HepG2 (cell line): Measurements from ENCODE around the gene MMRN2. TPM values are rescaled to one million over a fixed set of nuclear protein-coding genes. Genes with fewer than 3 reads are reported as not detected.
"Not testable (repeated sequence)": the region's sequence is repeated elsewhere in the genome, so short reads cannot be mapped to it uniquely, and the experiment has no call there.

ENCODE experiments used
- ATAC-seq: fragments of 200-7000 bp; cut with Tn5 transposase; 3 replicates; pipeline ENCODE4 v1.9.1; 2020; ENCODE audit warnings: mild to moderate bottlenecking, moderate library complexity
- BruUV-seq: library from RNA; stranded (reverse); fragments of 400-500 nt; replicated peaks from 2 replicates; lab custom pipeline; 2021; lab: Mats Ljungman, UMichigan
- CTCF ChIA-PET: fragments of 300-600 bp; formaldehyde crosslinking; extraction: SDS; loops from one replicate; lab custom pipeline; 2021; ENCODE audit warnings: low total read pairs, inconsistent platforms, low intra/inter-chr PET ratio; lab: Yijun Ruan, JAX
- POLR2A ChIA-PET: fragments of 350-600 bp; sonication (Branson Sonifier 250); formaldehyde crosslinking; loops from one replicate; lab custom pipeline; 2020; ENCODE audit warnings: antibody characterized with exemption, inconsistent platforms; lab: Yijun Ruan, JAX
- DNase-seq: peaks from one replicate; pipeline ENCODE4 v3.0.0-alpha.2; 2015; ENCODE audit warnings: low spot score
- FAIRE-seq: peaks from 3 replicates; lab custom pipeline; 2011; peaks lifted over from hg19 to GRCh38; lab: Jason Lieb, UNC
- H2AFZ ChIP-seq: one replicate; pipeline ENCODE4 v1.6.1; 2011; ENCODE audit warnings: low read length, inconsistent platforms
- H3K27ac ChIP-seq: fragments of 300-600 bp; 3 replicates; pipeline ENCODE4 v1.8.0; 2011; ENCODE audit warnings: mixed run types, mild to moderate bottlenecking, mixed read lengths, low read length, inconsistent platforms; ENCODE audit not compliant: insufficient read depth; ENCODE audit errors: extremely low read length
- H3K27me3 ChIP-seq, 2 experiments: fragments of 200-600 bp in 1 of 2; 2 replicates in 1 of 2; 3 replicates in 1 of 2; pipeline versions ENCODE4 v1.6.0 to v1.8.0; 2011; ENCODE audit warnings: low read length in 2 of 2, mild to moderate bottlenecking in 2 of 2, moderate library complexity in 2 of 2, inconsistent platforms in 1 of 2; ENCODE audit not compliant: insufficient read depth in 2 of 2, control insufficient read depth in 1 of 2
- H3K36me3 ChIP-seq, 2 experiments: fragments of 200-600 bp in 1 of 2; replicated peaks in 1 of 2; 2 replicates in 1 of 2; 3 replicates in 1 of 2; pipeline versions ENCODE4 v1.5.1 to v1.8.0; 2011; ENCODE audit warnings: low read length in 2 of 2, inconsistent platforms in 1 of 2; ENCODE audit not compliant: insufficient read depth in 2 of 2, control insufficient read depth in 1 of 2
- H3K4me1 ChIP-seq: 2 replicates; pipeline ENCODE4 v1.5.1; 2012; ENCODE audit warnings: low read length, inconsistent platforms; ENCODE audit not compliant: insufficient read depth
- H3K4me2 ChIP-seq: 2 replicates; pipeline ENCODE4 v1.6.0; 2011; ENCODE audit warnings: low read depth, low read length, inconsistent platforms
- H3K4me3 ChIP-seq, 3 experiments: fragments of 200-600 bp in 1 of 3; sonication (generic), shearing (Covaris generic) in 1 of 3; replicated peaks in 1 of 3; 2 replicates each; pipeline ENCODE4 v1.5.1; 2011 to 2016; ENCODE audit warnings: low read length in 3 of 3, inconsistent platforms in 2 of 3, low read depth in 2 of 3, mild to moderate bottlenecking in 2 of 3, control low read depth in 1 of 3, mixed read lengths in 1 of 3; ENCODE audit not compliant: insufficient read depth in 1 of 3
- H3K79me2 ChIP-seq: one replicate; pipeline ENCODE4 v1.6.1; 2011; ENCODE audit warnings: low read length, inconsistent platforms; ENCODE audit not compliant: insufficient read depth
- H3K9ac ChIP-seq: 2 replicates; pipeline ENCODE4 v1.6.0; 2011; ENCODE audit warnings: mild to moderate bottlenecking, low read depth, low read length, inconsistent platforms; ENCODE audit not compliant: insufficient read depth
- H3K9me3 ChIP-seq: 2 replicates; pipeline ENCODE4 v1.5.1; 2012; ENCODE audit warnings: mild to moderate bottlenecking, low read length
- H4K20me1 ChIP-seq: 2 replicates; pipeline ENCODE4 v1.6.0; 2011; ENCODE audit warnings: inconsistent platforms, mild to moderate bottlenecking, low read length, moderate library complexity; ENCODE audit not compliant: insufficient read depth
- CAMTA2 ChIP-seq: sonication (generic); formaldehyde crosslinking; IDR thresholded peaks from 2 replicates; pipeline ENCODE4 v1.4.0; 2020; ENCODE audit warnings: mild to moderate bottlenecking, missing genetic modification reagents, borderline replicate concordance
- CHD2 ChIP-seq: IDR thresholded peaks from 2 replicates; pipeline ENCODE4 v1.6.1; 2011; ENCODE audit warnings: low read depth, low read length, improper control_type of control experiment
- MAZ ChIP-seq, 2 experiments: sonication (generic) in 1 of 2; formaldehyde crosslinking in 1 of 2; IDR thresholded peaks; 2 replicates each; pipeline versions ENCODE4 v1.5.0 to v1.6.1; 2012 to 2020; ENCODE audit warnings: low read depth in 2 of 2, mild to moderate bottlenecking in 2 of 2, borderline replicate concordance in 1 of 2, improper control_type of control experiment in 1 of 2, low read length in 1 of 2, missing genetic modification reagents in 1 of 2, moderate library complexity in 1 of 2
- MBD4 ChIP-seq: IDR thresholded peaks from 2 replicates; pipeline ENCODE4 v1.6.1; 2012; ENCODE audit warnings: low read length, inconsistent platforms, borderline replicate concordance
- MXI1 ChIP-seq: IDR thresholded peaks from 3 replicates; pipeline ENCODE4 v1.6.1; 2012; ENCODE audit warnings: low read depth, low read length, inconsistent platforms, borderline replicate concordance
- PCBP1 ChIP-seq: fragments of 200-400 bp; formaldehyde crosslinking; IDR thresholded peaks from 2 replicates; pipeline ENCODE4 v1.6.1; 2017; ENCODE audit warnings: mild to moderate bottlenecking, low read depth, low read length, borderline replicate concordance
- POLR2A ChIP-seq, 2 experiments: IDR thresholded peaks; 2 replicates each; pipeline ENCODE4 v1.6.1; 2011; ENCODE audit warnings: low read depth in 2 of 2, low read length in 2 of 2, mild to moderate bottlenecking in 1 of 2, moderate library complexity in 1 of 2; ENCODE audit not compliant: insufficient read depth in 1 of 2
- PRMT3 ChIP-seq: sonication (generic); formaldehyde crosslinking; IDR thresholded peaks from 2 replicates; pipeline ENCODE4 v1.8.1; 2022; ENCODE audit warnings: low read depth, mild to moderate bottlenecking, moderate library complexity, missing genetic modification reagents, borderline replicate concordance
- ZNF766 ChIP-seq: sonication (generic); formaldehyde crosslinking; IDR thresholded peaks from 2 replicates; pipeline ENCODE4 v1.5.0; 2020; ENCODE audit warnings: missing genetic modification reagents, borderline replicate concordance
- ZNF790 ChIP-seq: sonication (generic); formaldehyde crosslinking; IDR thresholded peaks from 2 replicates; pipeline ENCODE4 v1.8.0; 2022; ENCODE audit warnings: missing genetic modification reagents, mild to moderate bottlenecking, borderline replicate concordance
- WGBS: methylation state at CpG from one replicate; pipeline ENCODE4 v1.1.6; 2017; ENCODE audit warnings: low lambda C conversion rate; 5-methylcytosine and 5-hydroxymethylcytosine counted together
- in situ Hi-C: cut with HindIII; loops from 2 replicates; pipeline ENCODE4 v1.10.0; 2017; ENCODE audit warnings: low pct_unique_long_range_greater_than_20kb; ENCODE audit not compliant: extremely low pct_ligation_motif_present
- intact Hi-C: fragments of 100-400 bp; cut with micrococcal nuclease; formaldehyde crosslinking; loops from one replicate; pipeline ENCODE4 v1.10.0; 2022; ENCODE audit not compliant: unreplicated experiment
- polyA plus RNA-seq, 8 experiments: library from polyadenylated mRNA; depleted of rRNA in 3 of 8; stranded (reverse) in 7 of 8; unstranded in 1 of 8; fragments of >200 nt; fragmentation: Illumina TruSeq in 4 of 8; extraction: Trizol in 4 of 8; gene quantifications; 2 replicates each; pipeline versions ENCODE4 v1.2.1 to v1.2.3, GENCODE V29; 2011 to 2016; ENCODE audit warnings: low read depth in 4 of 8, missing spikeins in 1 of 8, mixed read lengths in 1 of 8; ENCODE audit not compliant: insufficient read depth in 1 of 8
- total RNA-seq, 5 experiments: library from RNA; depleted of rRNA; stranded (reverse); fragments of >200 nt; fragmentation: Illumina TruSeq; extraction: Trizol; gene quantifications; 2 replicates each; pipeline ENCODE4 v1.2.3, GENCODE V29; 2016; ENCODE audit warnings: low read depth in 1 of 5
- TF ChIP-seq, protein P1 (sequence below), 2 experiments: IDR thresholded peaks; 2 replicates each; pipeline ENCODE4 v1.6.1; 2011 to 2012; ENCODE audit warnings: low read length in 2 of 2, borderline replicate concordance in 1 of 2, low read depth in 1 of 2, mild to moderate bottlenecking in 1 of 2, moderate library complexity in 1 of 2

MMRN2 gene
- total and polyA plus RNA-seq, 2 of the 13 experiments (the other 11 are each of a cell fraction or from before 2014, with no cell fraction given), result 0.04 TPM; not detected in 1

DNA sequence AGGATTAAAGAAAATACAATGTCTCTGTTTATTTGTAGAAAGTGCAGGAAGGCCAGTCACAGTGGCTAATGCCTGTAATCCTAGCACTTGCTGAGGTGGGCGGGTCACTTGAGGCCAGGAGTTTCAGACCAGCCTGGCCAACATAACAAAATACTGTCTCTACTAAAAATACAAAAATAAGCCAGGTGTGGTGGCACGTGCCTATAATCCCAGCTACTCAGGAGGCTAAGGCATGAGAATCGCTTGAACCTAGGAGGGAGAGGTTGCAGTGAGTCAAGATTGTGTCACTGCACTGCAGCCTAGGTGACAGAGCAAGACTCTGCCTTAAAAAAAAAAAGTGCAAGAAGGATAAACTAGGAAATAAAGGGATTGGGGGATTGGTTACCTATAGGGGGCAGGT is 21.0 kb upstream of the MMRN2 start:
- CTCF ChIA-PET, H3K27ac ChIP-seq, POLR2A ChIA-PET, H2AFZ ChIP-seq, intact Hi-C loops, FAIRE-seq, ATAC-seq, H3K4me3 ChIP-seq, H3K9ac ChIP-seq, H3K27me3 ChIP-seq, H4K20me1 ChIP-seq, H3K4me1 ChIP-seq, H3K79me2 ChIP-seq, in situ Hi-C loops, H3K4me2 ChIP-seq, BruUV-seq, DNase-seq, H3K36me3 ChIP-seq, H3K9me3 ChIP-seq: not testable (repeated sequence)
- 30% methylated on average over 3 of the region's 3 CpGs for WGBS

DNA sequence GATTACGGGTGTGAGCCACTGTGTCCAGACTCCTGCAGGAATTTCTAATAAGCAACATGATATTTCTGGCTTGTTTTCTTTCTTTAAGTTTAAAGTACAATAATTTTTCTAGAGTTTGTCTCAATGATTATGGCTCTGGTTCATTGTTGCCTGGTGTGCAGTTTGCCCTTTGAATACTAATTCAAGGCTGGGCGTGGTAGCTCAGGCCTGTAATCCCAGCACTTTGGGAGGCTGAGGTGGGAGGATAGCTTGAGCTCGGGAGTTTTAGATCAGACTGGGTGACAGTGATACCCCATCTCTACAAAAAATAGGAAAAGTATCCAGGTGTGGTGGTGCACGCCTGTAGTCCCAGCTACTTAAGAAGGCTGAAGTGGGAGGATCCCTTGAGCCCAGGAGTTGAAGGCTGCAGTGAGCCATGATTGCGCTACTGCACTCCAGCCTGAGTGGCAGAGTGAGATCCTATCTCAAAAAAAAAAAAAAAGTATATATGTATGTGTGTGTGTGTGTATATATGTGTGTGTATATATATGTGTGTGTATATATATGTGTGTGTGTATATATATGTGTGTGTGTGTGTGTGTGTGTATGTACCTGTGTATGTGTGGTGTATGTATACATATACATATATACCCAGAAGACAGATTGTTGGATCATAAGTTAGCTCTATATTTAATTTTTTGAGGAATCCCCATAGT is 19.1 kb upstream of the MMRN2 start:
- peaks cover 1 to 20% of the 10 kb centered on the region in 2 experiments; a peak in 3 of 5 replicates for H3K27me3 ChIP-seq
- intact Hi-C loops, result no loop called here
- in situ Hi-C loops, result no loop called here
- no peak overlapping the region for H3K27ac ChIP-seq
- H3K9ac ChIP-seq, result no peak overlapping the region
- WGBS, result 57% methylated on average over 5 of the region's 5 CpGs
- BruUV-seq, result no TSS peak
- H3K9me3 ChIP-seq, result no peaks in the 10 kb centered on the region
- no peaks in the 10 kb centered on the region for H3K4me1 ChIP-seq
- ChIA-PET CTCF (no interaction called here), POLR2A (no interaction called here)
- H2AFZ ChIP-seq, result no peak overlapping the region
- no peaks in the 10 kb centered on the region for H3K79me2 ChIP-seq
- H4K20me1 ChIP-seq, result no peaks in the 10 kb centered on the region
- no peak for DNase-seq
- FAIRE-seq, result no peak
- no peak overlapping the region for H3K4me3 ChIP-seq
- no peaks in the 10 kb centered on the region for H3K36me3 ChIP-seq
- no peak for ATAC-seq
- H3K4me2 ChIP-seq, result no peak overlapping the region
- TF ChIP-seq MBD4 (no peak), PRMT3 (CRISPR knock-in tag) (no peak), MAZ (IDR thresholded peaks at IDR 0.05; ENCODE audit: borderline replicate concordance, low read depth, low read length) (no peak), MAZ (CRISPR knock-in tag; IDR thresholded peaks at IDR 0.05; ENCODE audit: low read depth) (no peak), CHD2 (no peak), PCBP1 (no peak), CAMTA2 (CRISPR knock-in tag) (no peak), MXI1 (no peak), ZNF790 (CRISPR knock-in tag) (no peak), POLR2A (IDR thresholded peaks at IDR 0.05; ENCODE audit: insufficient read depth in 1 of 2, low read depth in 2 of 2, low read length in 2 of 2) (no peak), ZNF766 (CRISPR knock-in tag) (no peak)
- TF ChIP-seq, protein P1, sequence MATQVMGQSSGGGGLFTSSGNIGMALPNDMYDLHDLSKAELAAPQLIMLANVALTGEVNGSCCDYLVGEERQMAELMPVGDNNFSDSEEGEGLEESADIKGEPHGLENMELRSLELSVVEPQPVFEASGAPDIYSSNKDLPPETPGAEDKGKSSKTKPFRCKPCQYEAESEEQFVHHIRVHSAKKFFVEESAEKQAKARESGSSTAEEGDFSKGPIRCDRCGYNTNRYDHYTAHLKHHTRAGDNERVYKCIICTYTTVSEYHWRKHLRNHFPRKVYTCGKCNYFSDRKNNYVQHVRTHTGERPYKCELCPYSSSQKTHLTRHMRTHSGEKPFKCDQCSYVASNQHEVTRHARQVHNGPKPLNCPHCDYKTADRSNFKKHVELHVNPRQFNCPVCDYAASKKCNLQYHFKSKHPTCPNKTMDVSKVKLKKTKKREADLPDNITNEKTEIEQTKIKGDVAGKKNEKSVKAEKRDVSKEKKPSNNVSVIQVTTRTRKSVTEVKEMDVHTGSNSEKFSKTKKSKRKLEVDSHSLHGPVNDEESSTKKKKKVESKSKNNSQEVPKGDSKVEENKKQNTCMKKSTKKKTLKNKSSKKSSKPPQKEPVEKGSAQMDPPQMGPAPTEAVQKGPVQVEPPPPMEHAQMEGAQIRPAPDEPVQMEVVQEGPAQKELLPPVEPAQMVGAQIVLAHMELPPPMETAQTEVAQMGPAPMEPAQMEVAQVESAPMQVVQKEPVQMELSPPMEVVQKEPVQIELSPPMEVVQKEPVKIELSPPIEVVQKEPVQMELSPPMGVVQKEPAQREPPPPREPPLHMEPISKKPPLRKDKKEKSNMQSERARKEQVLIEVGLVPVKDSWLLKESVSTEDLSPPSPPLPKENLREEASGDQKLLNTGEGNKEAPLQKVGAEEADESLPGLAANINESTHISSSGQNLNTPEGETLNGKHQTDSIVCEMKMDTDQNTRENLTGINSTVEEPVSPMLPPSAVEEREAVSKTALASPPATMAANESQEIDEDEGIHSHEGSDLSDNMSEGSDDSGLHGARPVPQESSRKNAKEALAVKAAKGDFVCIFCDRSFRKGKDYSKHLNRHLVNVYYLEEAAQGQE (IDR thresholded peaks at IDR 0.05; ENCODE audit: borderline replicate concordance in 1 of 2, low read depth in 1 of 2, low read length in 2 of 2), result no peak
